ENCODE data around the gene UBR2. TPM values are rescaled to one million over a fixed set of nuclear protein-coding genes. Genes with fewer than 3 reads are reported as not detected.

The UBR2 gene
- total RNA-seq, 1 donor from 2014 or later: 20.9 TPM

- Mint-ChIP-seq H3K4me1 (ENCODE audit: low read depth) (peaks cover 21% of the 10 kb centered on the region), H3K9me3 (ENCODE audit: low read depth) (peaks cover 5% of the 10 kb centered on the region), H3K27me3 (ENCODE audit: low read depth) (no peaks in the 10 kb centered on the region), H3K27ac (ENCODE audit: unreplicated experiment) (peak overlapping the region; percentile 79), H3K4me3 (ENCODE audit: unreplicated experiment) (peak overlapping the region; percentile 52), H3K36me3 (ENCODE audit: low read depth) (no peaks in the 10 kb centered on the region)
- no peak for DNase-seq (ENCODE audit: low spot score)
- TF ChIP-seq, protein P1, sequence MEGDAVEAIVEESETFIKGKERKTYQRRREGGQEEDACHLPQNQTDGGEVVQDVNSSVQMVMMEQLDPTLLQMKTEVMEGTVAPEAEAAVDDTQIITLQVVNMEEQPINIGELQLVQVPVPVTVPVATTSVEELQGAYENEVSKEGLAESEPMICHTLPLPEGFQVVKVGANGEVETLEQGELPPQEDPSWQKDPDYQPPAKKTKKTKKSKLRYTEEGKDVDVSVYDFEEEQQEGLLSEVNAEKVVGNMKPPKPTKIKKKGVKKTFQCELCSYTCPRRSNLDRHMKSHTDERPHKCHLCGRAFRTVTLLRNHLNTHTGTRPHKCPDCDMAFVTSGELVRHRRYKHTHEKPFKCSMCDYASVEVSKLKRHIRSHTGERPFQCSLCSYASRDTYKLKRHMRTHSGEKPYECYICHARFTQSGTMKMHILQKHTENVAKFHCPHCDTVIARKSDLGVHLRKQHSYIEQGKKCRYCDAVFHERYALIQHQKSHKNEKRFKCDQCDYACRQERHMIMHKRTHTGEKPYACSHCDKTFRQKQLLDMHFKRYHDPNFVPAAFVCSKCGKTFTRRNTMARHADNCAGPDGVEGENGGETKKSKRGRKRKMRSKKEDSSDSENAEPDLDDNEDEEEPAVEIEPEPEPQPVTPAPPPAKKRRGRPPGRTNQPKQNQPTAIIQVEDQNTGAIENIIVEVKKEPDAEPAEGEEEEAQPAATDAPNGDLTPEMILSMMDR (IDR thresholded peaks at IDR 0.05): no peak
Measured at GRCh38 chr6:42522942-42523814, 40.7 kb upstream of the UBR2 start.

GRCh38 chr6:42525206-42525605, 38.6 kb upstream of the UBR2 start:
- Mint-ChIP-seq H3K27me3 (ENCODE audit: low read depth) (no peaks in the 10 kb centered on the region), H3K9me3 (ENCODE audit: low read depth) (peaks cover under 1% of the 10 kb centered on the region), H3K4me3 (ENCODE audit: unreplicated experiment) (no peak overlapping the region), H3K4me1 (ENCODE audit: low read depth) (peaks cover 21% of the 10 kb centered on the region), H3K27ac (ENCODE audit: unreplicated experiment) (no peak overlapping the region), H3K36me3 (ENCODE audit: low read depth) (no peaks in the 10 kb centered on the region)
- DNase-seq (ENCODE audit: low spot score): no peak
- TF ChIP-seq, protein P1 (IDR thresholded peaks at IDR 0.05): no peak

GRCh38 chr6:42526616-42527015, 37.2 kb upstream of the UBR2 start:
- H3K9me3 Mint-ChIP-seq (ENCODE audit: low read depth): no peaks in the 10 kb centered on the region
- TF ChIP-seq, protein P1 (IDR thresholded peaks at IDR 0.05): no peak
- no peaks in the 10 kb centered on the region for H3K27me3 Mint-ChIP-seq (ENCODE audit: low read depth)
- no peak overlapping the region for H3K4me3 Mint-ChIP-seq (ENCODE audit: unreplicated experiment)
- H3K27ac Mint-ChIP-seq (ENCODE audit: unreplicated experiment): no peak overlapping the region
- H3K4me1 Mint-ChIP-seq (ENCODE audit: low read depth): peaks cover 16% of the 10 kb centered on the region
- DNase-seq (ENCODE audit: low spot score): no peak
- H3K36me3 Mint-ChIP-seq (ENCODE audit: low read depth): no peaks in the 10 kb centered on the region

- H3K27me3 Mint-ChIP-seq (ENCODE audit: low read depth): no peaks in the 10 kb centered on the region
- H3K36me3 Mint-ChIP-seq (ENCODE audit: low read depth): no peaks in the 10 kb centered on the region
- H3K4me1 Mint-ChIP-seq (ENCODE audit: low read depth): peaks cover 10% of the 10 kb centered on the region
- TF ChIP-seq, protein P1 (IDR thresholded peaks at IDR 0.05): no peak
- H3K27ac Mint-ChIP-seq (ENCODE audit: unreplicated experiment): no peak overlapping the region
- DNase-seq (ENCODE audit: low spot score): no peak
- H3K4me3 Mint-ChIP-seq (ENCODE audit: unreplicated experiment): no peak overlapping the region
- H3K9me3 Mint-ChIP-seq (ENCODE audit: low read depth): no peaks in the 10 kb centered on the region
Measured at GRCh38 chr6:42527204-42527603, 36.6 kb upstream of the UBR2 start.

- TF ChIP-seq, protein P1 (IDR thresholded peaks at IDR 0.05): no peak
Measured at GRCh38 chr6:42530296-42530695, 33.5 kb upstream of the UBR2 start.

More at GRCh38 chr6:42530296-42530695, 33.5 kb upstream of the UBR2 start:
- H3K4me1 Mint-ChIP-seq (ENCODE audit: low read depth): no peaks in the 10 kb centered on the region
- H3K9me3 Mint-ChIP-seq (ENCODE audit: low read depth): no peaks in the 10 kb centered on the region
- H3K4me3 Mint-ChIP-seq (ENCODE audit: unreplicated experiment): no peak overlapping the region
- no peak overlapping the region for H3K27ac Mint-ChIP-seq (ENCODE audit: unreplicated experiment)
- H3K36me3 Mint-ChIP-seq (ENCODE audit: low read depth): no peaks in the 10 kb centered on the region
- no peak for DNase-seq (ENCODE audit: low spot score)
- H3K27me3 Mint-ChIP-seq (ENCODE audit: low read depth): no peaks in the 10 kb centered on the region

Data from chondrocyte (in vitro differentiated cells).